DLD1 (cell line): Measurements from ENCODE around the gene VIPR2.
"Not testable (repeated sequence)": the region's sequence is repeated elsewhere in the genome, so short reads cannot be mapped to it uniquely, and the experiment has no call there.

Experiments used
- in situ Hi-C: cut with HindIII; loops from 2 replicates; pipeline ENCODE4 v1.10.0; 2017; ENCODE audit warnings: low sequenced_read_pairs

The VIPR2 gene

DNA sequence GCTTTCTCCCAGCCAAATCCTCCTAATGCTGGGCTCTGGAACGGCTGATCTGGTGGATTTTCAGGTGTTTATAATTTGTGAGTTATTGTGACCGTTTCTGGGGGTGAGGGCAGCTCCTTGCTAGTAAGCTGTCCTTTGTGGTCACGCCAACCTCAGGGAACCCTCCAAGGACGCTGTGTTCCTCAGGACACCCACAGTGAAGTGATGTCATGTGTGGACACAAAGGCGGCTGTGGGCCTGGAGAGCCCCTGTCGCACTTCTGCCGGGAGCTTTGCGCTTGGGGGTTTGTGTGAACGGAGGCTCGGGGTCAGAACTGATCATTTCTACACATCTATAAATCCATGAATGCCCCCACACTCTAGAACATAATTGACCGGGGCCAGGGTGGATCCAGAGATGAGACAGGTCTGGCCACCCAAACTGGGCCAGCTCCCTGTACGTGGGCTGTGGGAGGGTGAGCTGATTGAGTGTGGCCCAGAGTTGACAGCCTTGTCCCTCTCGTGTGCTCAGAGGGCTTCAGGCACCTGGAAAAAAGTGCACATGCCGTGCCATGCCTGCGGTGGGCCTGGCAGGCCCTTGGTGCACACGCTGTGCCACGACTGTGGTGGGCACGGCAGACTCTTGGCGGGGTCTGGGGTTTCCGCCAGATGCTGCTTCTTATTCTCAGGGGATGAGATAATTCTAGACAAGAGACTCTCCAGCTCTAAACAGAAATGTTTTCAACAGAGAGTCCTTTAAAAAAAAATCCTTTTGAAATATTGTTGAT lies 130.2 kb downstream of the VIPR2 start:
- in situ Hi-C loops = no loop called here

DNA sequence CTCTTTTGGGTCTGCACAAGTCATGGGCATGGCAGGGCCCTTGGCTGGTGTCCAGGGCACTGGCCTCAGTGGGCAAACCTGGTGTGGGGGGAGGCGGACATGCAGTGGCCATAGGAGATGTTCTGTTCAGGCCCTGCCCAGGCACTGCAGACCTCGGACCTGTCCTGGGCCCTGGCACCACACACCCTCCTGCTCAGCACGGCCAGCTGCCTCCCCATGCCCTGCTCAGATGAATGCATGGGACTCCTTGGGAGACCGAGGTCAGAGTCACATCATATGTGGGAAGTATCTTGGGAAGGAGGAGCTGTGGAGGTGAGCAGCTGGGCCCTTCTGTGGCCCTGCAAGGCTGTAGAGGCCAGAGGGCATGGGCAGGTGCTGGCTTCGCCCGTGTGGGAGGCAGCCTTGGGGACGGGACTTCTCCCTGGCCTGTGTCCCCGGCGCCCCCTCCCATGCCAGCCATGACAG lies 130.8 kb downstream of the VIPR2 start:
- in situ Hi-C loops = no loop called here

DNA sequence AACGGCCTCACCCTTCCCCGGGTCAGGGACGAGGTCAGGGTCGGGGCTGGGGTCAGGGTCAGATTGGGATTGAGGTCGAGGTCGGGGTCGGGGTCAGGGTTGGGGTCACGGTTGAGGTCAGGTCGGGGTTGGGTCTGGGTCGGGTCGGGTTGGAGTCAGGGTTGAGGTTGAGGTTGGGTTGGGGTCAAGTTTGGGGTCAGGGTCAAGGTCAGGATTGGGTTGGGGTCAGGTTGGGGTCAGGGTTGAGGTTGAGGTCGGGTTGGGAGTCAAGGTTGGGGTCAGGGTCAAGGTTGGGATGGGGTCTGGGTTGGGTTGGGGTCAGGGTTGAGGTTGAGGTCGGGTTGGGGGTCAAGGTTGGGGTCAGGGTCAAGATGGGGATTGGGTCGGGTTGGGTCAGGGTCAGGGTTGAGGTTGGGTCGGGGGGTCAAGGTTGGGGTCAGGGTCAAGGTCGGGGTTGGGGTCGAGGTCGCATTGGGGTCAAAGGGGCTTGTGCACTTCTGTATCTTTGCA lies 131.4 kb downstream of the VIPR2 start:
- in situ Hi-C loops = no loop called here

DNA sequence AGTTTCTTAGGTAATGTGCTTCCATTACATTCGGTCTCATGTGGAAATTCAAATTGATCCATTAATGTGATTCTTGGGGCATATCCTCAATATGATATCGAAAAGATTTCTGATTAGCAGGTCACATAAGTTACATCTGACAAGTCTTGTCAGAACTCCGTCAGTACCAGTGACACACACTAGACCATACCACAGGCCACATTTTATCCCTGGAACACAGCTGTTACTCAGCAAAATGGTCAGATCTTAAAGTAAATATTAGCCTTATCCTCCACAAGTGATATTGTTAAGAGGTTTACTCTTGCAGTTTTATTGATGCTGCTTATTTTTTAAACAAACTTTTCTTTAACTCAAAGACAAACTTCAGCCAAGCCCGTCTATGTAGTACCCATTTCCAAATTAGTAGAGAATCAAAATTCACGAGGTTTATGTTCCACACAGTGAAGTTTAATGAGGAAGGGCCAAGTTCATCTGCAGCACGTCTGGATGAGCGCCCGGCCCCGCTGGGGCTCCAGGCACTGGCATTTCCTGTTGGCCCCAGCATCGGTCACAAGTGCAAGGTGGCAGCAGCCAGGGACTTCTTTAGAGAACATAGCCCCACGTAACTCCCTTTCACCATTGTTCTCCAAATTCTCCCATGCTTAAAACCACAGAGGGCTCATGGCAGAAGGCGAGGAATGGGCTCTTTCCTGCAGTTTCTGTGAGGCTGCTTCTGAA lies 132.2 kb downstream of the VIPR2 start:
- in situ Hi-C loops = no loop called here

DNA sequence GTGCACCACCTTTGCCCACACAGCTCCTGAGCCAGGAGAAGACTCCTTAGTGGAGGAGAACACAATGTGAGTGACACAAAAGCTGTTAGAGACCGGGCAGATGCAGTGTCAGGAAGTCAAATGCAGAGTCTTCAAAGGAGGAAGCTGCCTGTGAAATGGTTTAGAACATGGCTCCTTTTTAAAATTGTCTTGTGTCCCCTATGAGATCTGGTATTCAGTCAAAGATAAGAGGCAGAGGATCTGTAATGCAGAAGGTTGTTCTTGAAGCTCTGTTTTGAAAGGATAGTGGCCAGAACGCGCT lies 133.0 kb downstream of the VIPR2 start:
- in situ Hi-C loops = no loop called here

DNA sequence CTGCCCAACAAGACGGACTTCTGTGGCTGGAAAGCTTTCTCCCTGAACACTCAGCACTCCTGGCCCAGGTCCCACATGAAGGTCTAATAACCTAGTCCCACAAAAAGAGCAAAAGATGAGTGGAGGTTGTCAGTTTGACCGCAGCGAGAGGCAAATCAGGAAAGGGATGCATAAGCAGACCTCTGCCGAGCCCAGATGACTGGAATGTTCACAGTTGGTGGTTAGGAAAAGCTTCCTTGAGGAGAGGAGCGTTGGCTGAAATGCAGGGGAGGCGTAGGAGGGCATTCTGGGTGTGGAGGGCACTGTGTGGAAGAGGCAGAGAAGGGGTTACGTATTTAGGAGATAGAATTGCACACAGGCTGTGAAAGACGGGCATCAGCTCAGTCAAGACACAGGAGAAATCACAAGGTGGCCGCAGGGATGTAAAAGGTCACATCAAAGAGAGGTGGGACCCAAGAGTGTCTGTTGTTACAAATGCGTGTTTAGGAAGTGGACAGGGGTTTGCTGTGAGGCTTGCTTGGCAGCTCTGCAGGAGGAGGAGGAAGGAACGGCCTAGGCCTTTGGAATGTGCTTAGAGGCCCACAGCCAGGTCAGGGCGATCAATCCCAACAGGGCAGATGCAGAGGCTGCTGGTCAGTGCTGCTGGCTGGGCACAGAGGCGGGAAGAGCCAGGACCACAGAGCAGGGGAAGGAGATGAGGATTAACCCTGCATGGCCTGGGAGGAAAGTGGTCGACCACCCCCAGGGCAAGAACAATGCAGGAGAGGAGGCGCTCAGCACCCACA lies 133.5 kb downstream of the VIPR2 start:
- in situ Hi-C loops = no loop called here

DNA sequence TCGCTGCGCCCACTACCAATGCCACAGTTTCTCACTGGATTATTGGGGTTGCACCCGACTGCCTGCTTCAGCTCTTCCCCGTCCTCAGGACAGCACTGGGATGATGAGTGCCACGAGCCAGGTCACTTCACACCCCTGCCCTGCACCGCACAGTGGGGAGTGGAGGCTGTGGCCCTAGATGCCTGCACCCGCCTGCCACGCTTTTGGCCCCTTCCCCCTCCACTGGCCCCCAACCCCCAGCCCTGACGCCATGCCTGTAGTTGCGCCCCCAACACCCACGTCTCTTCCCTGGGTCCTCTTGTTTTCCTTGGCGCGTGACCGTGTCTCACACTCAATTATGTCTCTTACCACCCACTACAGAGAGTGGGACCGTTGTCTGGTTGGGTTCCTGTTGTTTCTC lies 134.3 kb downstream of the VIPR2 start:
- in situ Hi-C loops = no loop called here

DNA sequence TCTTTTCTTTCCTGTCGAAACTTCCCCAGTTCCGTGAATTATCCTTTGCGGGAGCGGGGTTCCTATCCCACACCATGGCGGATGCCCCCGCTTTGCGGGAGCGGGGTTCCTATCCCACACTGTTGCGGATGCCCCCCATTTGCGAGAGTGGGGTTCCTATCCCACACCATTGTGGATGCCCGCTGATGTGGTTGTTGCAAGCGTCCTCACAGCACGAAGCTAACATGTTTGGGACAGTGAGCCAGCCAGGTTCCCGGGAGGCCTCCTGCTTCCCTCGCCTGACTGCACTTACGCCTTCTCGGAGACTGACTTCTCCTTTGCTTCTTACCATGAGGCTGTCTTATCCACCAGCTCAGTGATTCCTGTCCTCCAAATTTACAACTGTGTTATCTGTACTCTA lies 134.7 kb downstream of the VIPR2 start:
- in situ Hi-C loops = no loop called here

DNA sequence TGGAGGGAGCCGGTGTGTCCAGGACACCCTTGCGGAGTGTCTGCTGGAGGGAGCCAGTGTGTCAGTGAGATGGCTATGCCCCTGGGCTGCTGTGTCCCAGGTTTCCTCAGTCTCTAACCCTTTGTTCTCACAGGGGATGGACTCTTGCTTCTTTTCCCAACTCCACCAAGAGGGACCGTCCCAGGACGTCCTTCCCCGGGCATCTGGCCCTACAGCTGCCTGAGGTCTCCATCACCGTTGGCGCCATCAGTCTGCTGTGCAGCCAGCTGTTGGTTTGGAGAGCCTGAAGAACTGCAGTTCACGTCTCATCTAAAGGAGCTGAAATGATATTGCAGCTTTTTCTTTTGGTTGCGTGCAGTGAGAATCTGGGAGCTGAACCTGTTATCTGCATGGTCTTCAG lies 136.2 kb downstream of the VIPR2 start:
- in situ Hi-C loops = no loop called here

DNA sequence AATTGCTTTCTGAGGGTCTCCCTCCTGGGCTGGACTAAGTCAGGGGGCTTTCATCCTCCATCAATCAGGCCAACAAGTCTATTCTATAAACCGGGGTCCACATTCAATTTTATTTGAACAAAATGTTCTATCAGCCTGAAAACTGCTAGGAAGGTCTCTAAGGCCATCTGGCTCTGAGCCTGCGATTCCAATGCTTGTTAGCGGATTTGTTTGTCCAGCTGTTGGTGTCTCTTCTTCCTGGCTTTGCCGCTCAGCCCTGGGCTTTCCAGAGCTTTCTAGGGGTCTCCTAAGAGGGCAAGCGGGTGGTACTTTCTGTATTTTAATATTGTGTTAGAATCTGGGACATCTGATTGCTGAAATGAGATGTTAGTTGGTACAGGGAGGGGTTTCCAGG lies 136.7 kb downstream of the VIPR2 start:
- in situ Hi-C loops = no loop called here

DNA sequence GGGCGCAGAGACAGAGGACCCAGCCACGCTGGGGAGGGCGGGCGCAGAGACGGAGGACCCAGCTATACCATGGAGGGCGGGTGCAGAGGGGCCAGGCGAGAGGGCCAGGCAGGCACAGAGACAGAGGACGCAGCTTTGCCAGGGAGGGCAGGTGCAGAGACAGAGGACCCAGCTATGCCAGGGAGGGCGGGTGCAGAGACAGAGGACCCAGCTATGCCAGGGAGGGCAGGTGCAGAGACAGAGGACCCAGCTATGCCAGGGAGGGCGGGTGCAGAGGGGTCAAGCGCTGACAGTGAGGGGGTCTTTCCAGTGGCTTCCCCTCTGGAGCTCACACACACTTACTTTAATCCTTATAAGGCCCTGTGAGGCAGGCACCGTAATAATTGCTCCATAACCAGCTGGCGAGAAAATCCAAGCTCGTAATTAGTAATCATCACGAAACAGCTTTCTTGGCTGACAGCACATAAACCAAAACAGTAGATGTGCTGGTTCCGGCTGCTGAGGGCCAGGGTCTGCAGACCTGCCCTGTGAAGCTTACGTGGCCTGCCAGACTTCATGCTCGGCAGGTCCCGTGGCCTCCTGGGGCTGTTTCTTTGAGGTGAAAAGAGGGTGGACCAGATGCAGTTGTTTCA lies 137.2 kb downstream of the VIPR2 start:
- in situ Hi-C loops = no loop called here

DNA sequence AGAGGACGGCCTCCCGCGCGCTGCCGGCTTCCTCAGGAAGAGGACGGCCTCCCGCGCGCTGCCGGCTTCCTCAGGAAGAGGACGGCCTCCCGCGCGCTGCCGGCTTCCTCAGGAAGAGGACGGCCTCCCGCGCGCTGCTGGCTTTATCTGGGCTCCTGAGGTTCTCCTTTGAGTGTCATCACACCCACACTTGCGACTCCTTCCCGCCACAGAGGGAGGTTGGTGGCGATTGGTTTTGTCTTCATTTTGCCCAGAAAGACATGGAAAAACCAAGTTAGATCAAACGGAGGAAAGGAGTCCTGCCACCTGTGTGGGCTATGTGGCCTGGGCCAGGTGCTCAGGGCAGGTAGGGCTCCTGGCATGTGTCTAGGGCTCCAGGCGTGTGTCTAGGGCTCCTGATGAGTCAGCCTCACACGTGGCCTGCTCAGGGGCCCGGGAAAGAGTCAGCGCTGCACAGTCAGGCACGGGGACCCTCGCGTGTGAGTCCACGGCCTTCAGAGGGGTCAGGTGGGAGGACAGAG lies 138.0 kb downstream of the VIPR2 start:
- in situ Hi-C loops = no loop called here

DNA sequence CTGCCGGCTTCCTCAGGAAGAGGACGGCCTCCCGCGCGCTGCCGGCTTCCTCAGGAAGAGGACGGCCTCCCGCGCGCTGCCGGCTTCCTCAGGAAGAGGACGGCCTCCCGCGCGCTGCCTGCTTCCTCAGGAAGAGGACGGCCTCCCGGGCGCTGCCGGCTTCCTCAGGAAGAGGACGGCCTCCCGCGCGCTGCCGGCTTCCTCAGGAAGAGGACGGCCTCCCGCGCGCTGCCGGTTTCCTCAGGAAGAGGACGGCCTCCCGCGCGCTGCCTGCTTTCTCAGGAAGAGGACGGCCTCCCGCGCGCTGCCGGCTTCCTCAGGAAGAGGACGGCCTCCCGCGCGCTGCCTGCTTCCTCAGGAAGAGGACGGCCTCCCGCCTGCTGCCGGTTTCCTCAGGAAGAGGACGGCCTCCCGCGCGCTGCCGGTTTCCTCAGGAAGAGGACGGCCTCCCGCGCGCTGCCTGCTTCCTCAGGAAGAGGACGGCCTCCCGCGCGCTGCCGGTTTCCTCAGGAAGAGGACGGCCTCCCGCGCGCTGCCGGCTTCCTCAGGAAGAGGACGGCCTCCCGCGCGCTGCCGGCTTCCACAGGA lies 138.6 kb downstream of the VIPR2 start:
- in situ Hi-C loops = not testable (repeated sequence)

DNA sequence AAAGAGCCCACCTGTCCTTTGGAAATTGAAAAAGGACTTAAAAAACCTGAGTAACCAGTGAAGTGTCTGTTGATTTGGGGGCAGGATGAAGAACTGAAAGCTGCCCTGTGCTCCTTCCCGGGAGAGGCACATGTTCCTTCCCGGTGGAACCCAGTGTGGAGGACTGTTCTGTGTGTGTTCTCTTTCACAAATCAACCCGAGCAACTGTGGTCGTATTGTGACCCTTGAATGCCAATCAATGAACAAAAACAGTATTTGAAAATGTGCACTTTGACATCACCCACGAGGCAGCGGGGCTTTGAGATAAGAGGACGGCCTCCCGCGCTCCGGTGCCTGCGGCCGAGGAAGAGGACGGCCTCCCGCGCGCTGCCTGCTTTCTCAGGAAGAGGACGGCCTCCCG lies 139.0 kb downstream of the VIPR2 start:
- in situ Hi-C loops = no loop called here

DNA sequence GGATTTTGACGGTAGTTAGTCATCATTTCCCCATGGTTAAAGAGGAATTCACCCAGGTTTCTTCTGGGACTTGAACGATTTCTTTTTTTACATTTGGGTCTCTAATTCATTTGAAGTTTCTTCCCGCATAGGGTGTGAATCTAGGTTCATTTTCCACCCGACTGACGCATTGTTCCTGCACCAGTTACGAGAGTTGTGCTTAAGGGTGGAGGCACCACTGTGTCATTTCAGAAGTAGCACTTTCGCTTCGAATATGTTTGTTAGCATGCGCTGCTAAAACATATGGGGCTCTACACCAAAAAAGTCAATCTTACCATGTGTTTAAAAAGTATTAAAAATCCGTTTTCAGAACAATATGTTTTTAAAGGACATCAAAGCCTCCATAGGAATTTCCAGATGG lies 140.3 kb downstream of the VIPR2 start:
- in situ Hi-C loops = no loop called here

DNA sequence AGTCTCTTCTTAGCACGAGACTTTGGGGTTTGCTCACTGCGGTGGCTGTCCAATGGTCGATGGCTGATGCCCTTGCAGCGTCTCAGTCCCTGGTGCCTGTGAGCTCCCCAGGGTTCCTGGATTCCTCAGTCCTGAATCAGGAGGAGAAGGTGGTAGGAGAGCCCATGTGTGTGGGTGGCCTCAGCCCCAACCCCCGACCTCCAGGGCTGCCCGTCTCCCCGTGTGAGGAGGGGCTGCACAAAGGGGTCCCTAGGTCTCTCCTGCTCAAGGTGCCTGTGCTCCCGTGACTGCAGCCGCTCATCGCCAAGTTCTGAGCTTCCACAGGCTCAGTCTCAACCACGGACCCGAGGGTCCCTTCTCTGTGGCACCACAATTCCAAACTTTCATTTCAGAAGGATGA lies 142.9 kb downstream of the VIPR2 start:
- in situ Hi-C loops = no loop called here

DNA sequence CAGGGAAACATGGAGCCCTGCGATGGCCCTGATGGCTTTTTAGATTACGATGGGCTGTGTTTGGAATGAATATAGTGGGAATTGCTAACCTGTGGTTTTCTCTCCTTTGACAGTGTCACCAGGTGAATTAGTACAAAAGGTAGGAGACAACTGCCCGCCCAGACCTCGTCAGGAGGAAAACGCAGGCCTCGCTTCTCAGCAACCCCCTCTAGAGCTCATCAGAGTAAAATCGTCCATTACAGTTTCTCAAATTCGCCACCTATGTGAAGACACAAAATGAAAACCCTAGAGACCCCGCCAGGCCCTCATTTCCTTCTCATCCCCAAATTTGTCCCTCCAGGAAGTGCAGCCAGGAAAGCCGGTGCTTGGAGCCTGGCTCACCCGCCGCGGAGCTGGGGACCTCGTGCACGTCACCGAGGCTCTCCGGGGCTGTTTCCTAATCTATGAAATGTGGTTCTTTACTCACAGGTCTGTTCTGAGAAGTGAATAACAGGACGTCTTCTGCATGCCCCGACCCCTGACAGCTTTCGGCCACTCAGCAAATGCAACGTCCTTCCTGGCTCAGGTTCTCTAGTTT lies 143.7 kb downstream of the VIPR2 start:
- in situ Hi-C loops = no loop called here

DNA sequence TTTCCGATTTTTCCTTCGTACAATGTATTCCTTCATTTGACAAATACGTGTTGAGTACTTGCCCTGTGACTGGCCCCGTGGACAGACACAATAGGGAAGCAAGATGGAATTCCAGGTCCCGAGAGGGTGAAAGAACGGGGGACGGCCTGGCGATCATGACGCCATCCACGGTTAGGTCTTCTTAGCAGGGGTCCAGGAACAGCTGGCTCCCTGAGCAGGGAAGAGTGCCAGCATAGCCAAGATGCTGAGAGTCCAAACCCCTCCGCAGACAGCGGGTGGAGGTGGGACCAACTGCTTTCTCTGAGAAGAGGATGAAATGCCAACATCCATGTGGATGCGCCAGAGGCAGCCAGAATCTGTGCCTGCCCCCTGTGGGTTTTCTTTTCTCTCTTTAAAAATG lies 144.6 kb downstream of the VIPR2 start:
- in situ Hi-C loops = no loop called here

DNA sequence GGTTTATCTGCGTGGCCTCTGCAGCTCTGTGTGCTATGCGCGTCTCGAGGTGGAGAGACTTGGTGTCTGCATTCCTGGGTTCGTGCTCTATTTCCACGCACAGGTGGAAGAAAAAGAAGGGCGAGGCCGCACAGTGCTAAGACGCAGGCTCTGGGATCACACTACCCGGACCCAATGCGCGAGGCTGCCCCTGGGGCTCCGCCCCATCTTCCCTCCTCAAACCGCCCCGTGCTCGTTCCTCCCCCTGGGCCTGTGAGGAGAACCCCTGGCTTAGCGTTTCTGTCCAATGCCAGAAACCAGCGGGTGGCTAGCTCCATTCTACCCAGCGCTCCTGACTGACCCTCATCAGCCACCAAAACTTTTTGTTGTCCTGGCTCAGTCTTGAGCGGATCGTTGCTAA lies 145.2 kb downstream of the VIPR2 start:
- in situ Hi-C loops = no loop called here

DNA sequence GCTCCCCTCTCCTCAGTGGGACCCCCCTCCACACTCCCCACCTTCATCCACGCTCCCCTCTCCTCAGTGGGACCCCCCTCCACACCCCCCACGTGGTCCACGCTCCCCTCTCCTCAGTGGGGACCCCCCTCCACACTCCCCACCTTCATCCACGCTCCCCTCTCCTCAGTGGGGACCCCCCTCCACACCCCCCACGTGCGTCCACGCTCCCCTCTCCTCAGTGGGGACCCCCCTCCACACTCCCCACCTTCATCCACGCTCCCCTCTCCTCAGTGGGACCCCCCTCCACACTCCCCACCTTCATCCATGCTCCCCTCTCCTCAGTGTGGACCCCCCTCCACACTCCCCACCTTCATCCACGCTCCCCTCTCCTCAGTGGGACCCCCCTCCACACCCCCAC lies 146.4 kb downstream of the VIPR2 start:
- in situ Hi-C loops = not testable (repeated sequence)
